ENCODE results near the gene ZDHHC8.

Gene ZDHHC8

DNA sequence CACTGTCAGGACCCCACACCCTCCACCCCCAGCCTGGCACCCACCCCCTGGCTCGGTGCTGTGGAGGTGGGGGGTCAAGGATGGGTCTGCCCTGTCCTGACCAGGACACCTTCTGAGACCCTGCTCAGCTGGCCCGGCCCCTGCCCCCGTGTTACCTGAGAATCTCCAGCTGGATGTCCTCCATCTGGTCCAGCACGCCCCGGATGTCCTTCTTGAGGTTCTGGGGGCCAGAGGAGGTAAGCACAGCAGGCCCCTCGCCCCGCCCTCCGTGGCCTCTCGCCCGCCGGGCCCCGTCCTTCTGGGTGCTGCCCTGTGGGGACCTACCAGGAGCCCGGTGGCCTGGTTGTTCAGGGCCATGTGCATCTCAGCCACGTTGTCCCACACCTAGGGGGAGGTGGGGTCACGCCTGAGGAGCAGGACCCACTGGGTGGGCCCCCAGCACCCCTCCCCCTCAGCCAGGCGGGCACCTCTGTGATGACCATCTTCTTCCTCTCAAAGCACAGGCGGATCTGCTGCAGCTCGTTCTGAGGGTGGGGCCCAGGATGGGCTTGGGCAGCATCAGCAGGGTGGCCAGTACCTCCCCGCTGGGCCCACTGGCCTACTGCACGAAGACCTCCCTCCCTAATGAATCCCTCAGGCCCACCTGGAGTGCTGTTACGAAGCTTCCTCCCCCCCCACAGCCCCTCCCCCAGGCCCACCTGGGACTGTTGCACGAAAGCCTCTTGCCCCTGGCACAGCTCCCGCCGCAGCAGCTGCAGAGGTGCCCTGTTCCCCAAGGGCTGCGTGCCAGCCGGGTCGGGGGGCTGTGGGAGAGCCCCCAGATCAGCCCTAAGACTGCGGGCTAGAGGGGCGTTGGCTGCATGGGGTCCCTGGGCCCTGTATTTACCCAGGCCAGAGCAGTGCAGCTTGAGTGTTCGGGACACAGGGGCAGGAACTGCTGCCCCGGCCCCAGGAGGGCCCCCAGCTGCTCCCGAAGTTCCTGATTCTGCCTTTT is 17.9 kb downstream of the ZDHHC8 start:
- Histone ChIP-seq H3K27me3 (ENCODE audit: insufficient read depth, low read length) (no peaks in the 10 kb centered on the region), H4K20me1 (ENCODE audit: insufficient read depth, low read length) (no peaks in the 10 kb centered on the region), H3K36me3 (ENCODE audit: insufficient read depth, low read length) (no peaks in the 10 kb centered on the region), H2AFZ (ENCODE audit: low read length) (no peak overlapping the region), H3F3A (ENCODE audit: insufficient read depth, low read length) (no peaks in the 10 kb centered on the region), H3K9me2 (ENCODE audit: low read depth, low read length) (no peaks in the 10 kb centered on the region), H3K79me2 (ENCODE audit: insufficient read depth, low read length) (no peaks in the 10 kb centered on the region), H3K4me1 (ENCODE audit: insufficient read depth, low read length, severe bottlenecking) (no peaks in the 10 kb centered on the region), H3K9ac (ENCODE audit: low read length) (no peak overlapping the region), H3K27ac (ENCODE audit: low read depth, low read length, poor library complexity, severe bottlenecking) (no peak overlapping the region), H3K4me3 (ENCODE audit: low read depth, low read length, poor library complexity, severe bottlenecking) (no peak overlapping the region), H3K9me3 (ENCODE audit: low read length) (no peaks in the 10 kb centered on the region), H3K4me2 (ENCODE audit: low read length) (no peak overlapping the region)
- TF ChIP-seq, protein P1, sequence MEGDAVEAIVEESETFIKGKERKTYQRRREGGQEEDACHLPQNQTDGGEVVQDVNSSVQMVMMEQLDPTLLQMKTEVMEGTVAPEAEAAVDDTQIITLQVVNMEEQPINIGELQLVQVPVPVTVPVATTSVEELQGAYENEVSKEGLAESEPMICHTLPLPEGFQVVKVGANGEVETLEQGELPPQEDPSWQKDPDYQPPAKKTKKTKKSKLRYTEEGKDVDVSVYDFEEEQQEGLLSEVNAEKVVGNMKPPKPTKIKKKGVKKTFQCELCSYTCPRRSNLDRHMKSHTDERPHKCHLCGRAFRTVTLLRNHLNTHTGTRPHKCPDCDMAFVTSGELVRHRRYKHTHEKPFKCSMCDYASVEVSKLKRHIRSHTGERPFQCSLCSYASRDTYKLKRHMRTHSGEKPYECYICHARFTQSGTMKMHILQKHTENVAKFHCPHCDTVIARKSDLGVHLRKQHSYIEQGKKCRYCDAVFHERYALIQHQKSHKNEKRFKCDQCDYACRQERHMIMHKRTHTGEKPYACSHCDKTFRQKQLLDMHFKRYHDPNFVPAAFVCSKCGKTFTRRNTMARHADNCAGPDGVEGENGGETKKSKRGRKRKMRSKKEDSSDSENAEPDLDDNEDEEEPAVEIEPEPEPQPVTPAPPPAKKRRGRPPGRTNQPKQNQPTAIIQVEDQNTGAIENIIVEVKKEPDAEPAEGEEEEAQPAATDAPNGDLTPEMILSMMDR (IDR thresholded peaks at IDR 0.05; ENCODE audit: low read length): no peak
- TF ChIP-seq EZH2 (IDR thresholded peaks at IDR 0.05; ENCODE audit: borderline replicate concordance, low read length): no peak

DNA sequence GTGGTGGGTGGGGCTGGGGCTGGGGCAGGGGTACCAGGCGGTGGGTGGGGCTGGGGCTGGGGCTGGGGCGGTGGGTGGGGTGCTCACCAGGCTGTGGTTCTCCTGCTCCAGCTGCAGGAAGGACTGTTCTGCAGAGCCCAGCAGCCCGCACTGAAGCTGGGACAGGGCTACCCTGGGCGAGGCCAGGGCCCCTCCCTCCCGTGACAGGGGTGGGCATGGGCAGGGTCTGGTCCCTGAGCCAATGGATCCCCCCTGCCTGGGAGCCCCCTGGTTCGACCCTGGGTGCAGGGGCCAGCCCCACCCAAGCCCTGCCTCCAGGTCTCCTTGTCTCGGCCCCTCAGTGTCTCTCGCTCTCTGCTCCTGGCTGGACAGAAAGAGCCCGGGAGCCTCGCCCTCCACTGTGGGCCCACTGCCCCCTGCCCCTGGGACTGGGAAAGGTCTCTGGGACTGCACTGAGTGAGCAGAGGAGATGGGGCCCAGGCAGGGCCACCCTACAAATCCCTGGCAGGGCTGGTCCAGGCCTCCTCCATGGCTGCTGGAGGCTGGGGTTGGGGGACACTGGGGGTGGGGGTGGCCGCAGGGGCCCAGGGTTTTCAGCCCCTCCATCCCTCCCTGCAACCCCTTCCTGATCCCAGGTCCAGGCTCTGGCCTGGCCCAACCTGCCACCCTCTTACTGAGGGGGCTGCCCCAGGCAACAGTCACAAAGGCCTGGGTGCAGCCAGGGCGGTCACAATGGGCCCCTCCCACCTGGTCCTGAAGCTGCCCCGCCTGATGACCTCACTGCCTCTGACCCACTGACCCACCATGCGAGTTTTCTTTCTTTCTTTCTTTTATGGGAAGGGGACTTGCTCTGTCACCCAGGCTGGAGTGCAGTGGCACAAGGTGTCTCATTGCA is 19.0 kb downstream of the ZDHHC8 start, which contains the start of gene CCDC188:
Gene CCDC188 (minus strand): TSS at position 675 of the 895 bp plus-strand sequence. CDS start 69 bp downstream, at position 606.
- H4K20me1 ChIP-seq (ENCODE audit: insufficient read depth, low read length): no peaks in the 10 kb centered on the region
- no peak within 1 kb of the TSS for H3K9ac ChIP-seq (ENCODE audit: low read length)
- no peak within 1 kb of the TSS for H3K4me2 ChIP-seq (ENCODE audit: low read length)
- H3K4me3 ChIP-seq (ENCODE audit: low read depth, low read length, poor library complexity, severe bottlenecking): no peak within 1 kb of the TSS
- no peaks in the 10 kb centered on the region for H3K27me3 ChIP-seq (ENCODE audit: insufficient read depth, low read length)
- H2AFZ ChIP-seq (ENCODE audit: low read length): no peak within 1 kb of the TSS
- no peaks in the 10 kb centered on the region for H3K9me3 ChIP-seq (ENCODE audit: low read length)
- no peaks in the 10 kb centered on the region for H3F3A ChIP-seq (ENCODE audit: insufficient read depth, low read length)
- TF ChIP-seq, protein P1 (IDR thresholded peaks at IDR 0.05; ENCODE audit: low read length): no peak
- no peak for TF ChIP-seq EZH2 (IDR thresholded peaks at IDR 0.05; ENCODE audit: borderline replicate concordance, low read length)
- no peaks in the 10 kb centered on the region for H3K79me2 ChIP-seq (ENCODE audit: insufficient read depth, low read length)
- no peaks in the 10 kb centered on the region for H3K9me2 ChIP-seq (ENCODE audit: low read depth, low read length)
- no peaks in the 10 kb centered on the region for H3K36me3 ChIP-seq (ENCODE audit: insufficient read depth, low read length)
- H3K4me1 ChIP-seq (ENCODE audit: insufficient read depth, low read length, severe bottlenecking): no peaks in the 10 kb centered on the region
- no peak within 1 kb of the TSS for H3K27ac ChIP-seq (ENCODE audit: low read depth, low read length, poor library complexity, severe bottlenecking)

DNA sequence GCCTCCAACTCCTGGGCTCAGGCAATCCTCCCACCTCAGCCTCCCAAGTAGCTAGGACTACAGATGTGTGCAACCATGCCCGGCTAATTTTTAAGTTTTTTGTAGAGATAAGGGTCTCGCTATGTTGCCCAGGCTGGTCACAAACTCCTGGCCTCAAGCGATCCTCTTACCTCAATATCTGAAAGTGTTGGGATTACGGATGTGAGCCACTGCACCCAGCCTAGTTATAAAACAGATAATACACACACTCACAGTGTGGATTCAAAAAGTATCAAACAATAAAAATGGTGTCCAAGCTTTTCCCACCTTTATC is 19.6 kb downstream of the ZDHHC8 start:
- no peaks in the 10 kb centered on the region for H3F3A ChIP-seq (ENCODE audit: insufficient read depth, low read length)
- no peak overlapping the region for H3K4me2 ChIP-seq (ENCODE audit: low read length)
- H3K9ac ChIP-seq (ENCODE audit: low read length): no peak overlapping the region
- H3K9me3 ChIP-seq (ENCODE audit: low read length): no peaks in the 10 kb centered on the region
- H4K20me1 ChIP-seq (ENCODE audit: insufficient read depth, low read length): no peaks in the 10 kb centered on the region
- H3K27ac ChIP-seq (ENCODE audit: low read depth, low read length, poor library complexity, severe bottlenecking): no peak overlapping the region
- no peaks in the 10 kb centered on the region for H3K79me2 ChIP-seq (ENCODE audit: insufficient read depth, low read length)
- H3K27me3 ChIP-seq (ENCODE audit: insufficient read depth, low read length): no peaks in the 10 kb centered on the region
- no peak overlapping the region for H3K4me3 ChIP-seq (ENCODE audit: low read depth, low read length, poor library complexity, severe bottlenecking)
- no peaks in the 10 kb centered on the region for H3K9me2 ChIP-seq (ENCODE audit: low read depth, low read length)
- no peaks in the 10 kb centered on the region for H3K36me3 ChIP-seq (ENCODE audit: insufficient read depth, low read length)
- H2AFZ ChIP-seq (ENCODE audit: low read length): no peak overlapping the region
- TF ChIP-seq, protein P1 (IDR thresholded peaks at IDR 0.05; ENCODE audit: low read length): no peak
- no peak for TF ChIP-seq EZH2 (IDR thresholded peaks at IDR 0.05; ENCODE audit: borderline replicate concordance, low read length)
- no peaks in the 10 kb centered on the region for H3K4me1 ChIP-seq (ENCODE audit: insufficient read depth, low read length, severe bottlenecking)
